NCI-H1930 (cell line): ENCODE results near the gene C1QTNF1.

Source experiments
- DNase-seq, 2 experiments: peaks; one replicate each; lab custom pipeline; 2025; lab: John Stamatoyannopoulos, UW

C1QTNF1 gene

DNA sequence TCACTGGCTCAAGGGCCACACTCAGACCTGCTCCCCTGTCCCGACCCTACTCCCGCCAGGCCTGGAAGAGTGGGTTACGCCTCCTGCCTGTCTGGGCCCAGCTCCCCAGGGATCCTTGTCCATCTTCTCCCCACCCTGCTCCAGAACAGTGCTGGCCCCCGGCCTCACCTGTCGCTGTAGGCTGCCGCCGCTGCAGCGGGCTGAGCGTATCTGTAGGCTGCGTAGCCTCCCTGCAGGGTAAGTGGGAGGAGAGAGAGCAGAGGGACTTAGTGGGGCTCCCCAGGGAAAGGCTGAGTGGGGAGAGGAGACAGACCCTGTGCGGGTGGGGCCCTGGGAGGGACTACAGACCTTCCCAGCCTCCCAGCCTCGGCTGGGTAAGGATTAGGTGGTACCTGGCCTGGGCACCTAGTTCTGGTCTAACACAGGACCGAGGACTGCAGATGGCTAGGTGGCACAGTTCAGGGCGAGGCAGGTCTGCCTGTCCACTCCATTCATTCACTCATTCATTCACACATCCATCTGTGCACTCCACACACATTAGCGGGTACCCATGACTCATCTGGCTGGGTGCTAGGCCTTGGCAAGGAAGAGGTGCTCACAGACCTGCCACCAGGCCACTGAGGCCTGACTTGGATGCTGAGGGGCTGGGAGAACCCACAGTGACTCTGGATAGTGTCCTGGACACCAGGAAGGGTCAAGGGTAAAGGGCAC lies 71.5 kb downstream of the C1QTNF1 start:
- no peak for DNase-seq

DNA sequence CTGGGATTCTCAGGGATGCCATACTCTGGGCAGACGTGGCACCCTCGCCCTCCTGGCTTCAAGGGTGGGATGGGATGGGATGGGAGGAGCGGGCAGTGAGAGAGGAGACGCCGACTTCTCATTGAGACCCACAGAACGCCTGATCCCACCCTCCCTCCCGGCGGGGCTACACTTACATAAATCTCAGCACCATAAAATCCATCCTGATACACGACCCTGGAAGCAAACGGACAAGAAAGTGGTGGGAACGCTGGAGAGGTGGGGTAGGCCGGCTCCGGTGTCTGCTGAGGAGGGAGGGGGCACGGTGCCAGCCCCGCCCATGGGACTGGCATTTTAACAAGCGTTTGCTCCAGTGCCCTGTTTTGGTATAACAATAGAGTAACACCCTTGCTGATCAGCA lies 72.5 kb downstream of the C1QTNF1 start:
- DNase-seq, result no peak

DNA sequence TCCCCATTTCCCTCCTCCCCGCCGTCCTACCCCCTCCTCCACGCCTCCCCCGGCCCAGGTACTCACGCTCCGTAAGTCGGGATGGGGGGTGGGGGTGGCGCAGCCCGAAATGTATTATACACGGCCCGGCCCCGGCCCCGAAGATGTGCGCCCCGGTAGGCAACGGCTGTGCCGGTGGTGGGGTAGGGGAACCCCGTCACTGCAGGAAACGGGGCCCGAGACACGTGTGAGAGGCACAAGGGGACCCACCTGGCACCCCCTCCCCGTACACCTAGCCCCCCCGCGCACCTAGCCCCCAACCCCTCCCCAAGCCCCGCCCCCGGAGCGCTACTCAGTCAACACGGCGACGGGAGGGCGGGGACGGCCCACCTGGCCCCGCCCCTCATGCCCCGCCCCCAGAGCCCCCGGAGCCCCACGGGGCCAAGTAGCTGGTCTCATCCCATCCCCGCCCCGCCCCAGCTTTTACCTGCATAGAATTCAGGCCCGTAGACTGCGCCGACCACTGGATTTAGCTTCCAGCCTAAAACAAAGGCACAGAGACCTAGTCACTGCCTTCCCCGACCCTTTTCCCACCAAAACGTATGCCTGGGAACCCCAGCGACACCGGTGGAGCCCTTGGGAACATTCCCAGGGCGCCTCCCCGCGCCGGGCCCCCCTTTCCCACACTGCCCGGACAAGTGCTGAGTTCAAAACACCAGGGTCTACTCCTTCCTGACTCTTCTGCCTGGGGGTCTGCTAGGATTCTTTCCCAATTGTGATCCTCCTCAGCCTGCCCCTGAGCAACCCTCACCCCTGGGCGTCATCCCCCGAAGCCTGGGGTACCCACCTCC lies 73.5 kb downstream of the C1QTNF1 start:
- no peak for DNase-seq

DNA sequence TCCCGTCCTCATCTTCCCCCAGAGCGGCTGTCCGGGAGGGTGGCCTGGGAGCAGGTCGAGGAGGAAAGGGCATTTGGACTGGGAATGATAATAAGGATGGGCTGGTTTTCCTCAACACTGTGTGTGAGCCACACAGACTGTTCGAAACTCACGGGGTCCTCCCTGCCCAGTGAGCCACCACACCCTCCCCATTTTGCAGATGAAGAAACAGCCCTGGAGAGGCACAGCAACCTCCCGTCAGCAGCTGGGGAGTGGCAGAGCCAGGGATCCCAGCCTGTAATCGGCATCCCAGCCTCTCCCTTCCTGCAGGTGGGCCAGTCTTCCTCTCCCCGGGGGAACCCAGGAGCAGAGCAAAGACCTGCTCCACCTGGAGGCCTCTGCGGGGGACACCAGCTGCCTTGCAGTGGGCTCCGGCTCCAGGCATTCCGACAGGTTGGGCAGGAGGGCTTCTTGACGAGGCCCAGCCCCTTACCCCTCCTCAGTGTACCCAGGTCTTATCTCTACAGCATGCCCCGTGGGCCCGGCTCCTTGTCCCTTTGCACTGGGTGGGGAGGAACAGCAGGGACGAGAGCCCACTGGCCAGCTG lies 74.4 kb downstream of the C1QTNF1 start:
- no peak for DNase-seq
